Heart right ventricle (tissue), 16 donors: Measurements from ENCODE around the gene BNC2. TPM values are rescaled to one million over a fixed set of nuclear protein-coding genes. Genes with fewer than 3 reads are reported as not detected.
"Not testable (repeated sequence)": the region's sequence is repeated elsewhere in the genome, so short reads cannot be mapped to it uniquely, and the experiment has no call there.

ENCODE experiments used
- ATAC-seq, 8 donors: fragments of 200-7000 bp; cut with Tn5 transposase; one replicate each; pipeline ENCODE4 v1.9.1; 2020; ENCODE audit warnings: mild to moderate bottlenecking in 8 of 8, moderate library complexity in 8 of 8, moderate number of reproducible peaks in 1 of 8
- DNase-seq, 2 donors: peaks; one replicate each; pipeline ENCODE4 v3.0.0-alpha.2; 2020
- H3K27ac ChIP-seq, 10 donors: fragments of 200-600 bp; sonication (generic) in 2 of 10; one replicate each; pipeline versions ENCODE4 v1.5.0 to v1.8.0; 2020 to 2022; ENCODE audit warnings: mild to moderate bottlenecking in 3 of 10
- H3K27me3 ChIP-seq, 7 donors: fragments of 200-600 bp; one replicate each; pipeline ENCODE4 v1.8.0; 2021 to 2022; ENCODE audit warnings: mild to moderate bottlenecking in 2 of 7
- H3K36me3 ChIP-seq, 9 donors: fragments of 200-600 bp; sonication (generic) in 1 of 9; one replicate each; pipeline versions ENCODE4 v1.5.0 to v1.8.0; 2020 to 2022; ENCODE audit warnings: mild to moderate bottlenecking in 2 of 9
- H3K4me1 ChIP-seq, 9 donors: fragments of 200-600 bp; sonication (generic) in 1 of 9; one replicate each; pipeline versions ENCODE4 v1.5.0 to v1.8.0; 2020 to 2022; ENCODE audit warnings: mild to moderate bottlenecking in 4 of 9
- H3K4me3 ChIP-seq, 10 donors: fragments of 200-600 bp; sonication (generic) in 2 of 10; one replicate each; pipeline versions ENCODE4 v1.5.0 to v1.8.0; 2020 to 2022; ENCODE audit warnings: mild to moderate bottlenecking in 7 of 10, moderate library complexity in 2 of 10
- H3K9me3 ChIP-seq, 11 donors: fragments of 200-600 bp in 10 of 11; sonication (generic) in 2 of 11; one replicate each; pipeline versions ENCODE4 v1.5.0 to v1.8.0; 2013 to 2022; ENCODE audit warnings: mild to moderate bottlenecking in 2 of 11, control low read depth in 1 of 11, moderate library complexity in 1 of 11
- CTCF ChIP-seq, 9 donors: fragments of 200-600 bp; sonication (generic) in 2 of 9; IDR thresholded peaks; one replicate each; pipeline versions ENCODE4 v1.5.0 to v1.8.0; 2021 to 2022; ENCODE audit warnings: antibody characterized with exemption in 9 of 9, mild to moderate bottlenecking in 5 of 9, moderate library complexity in 1 of 9
- WGBS, 2 donors: extraction: QIAGEN DNeasy Blood & Tissue Kit; methylation state at CpG; one replicate each; pipeline ENCODE4 v1.1.7; 2013; ENCODE audit warnings: inconsistent platforms in 1 of 2; 5-methylcytosine and 5-hydroxymethylcytosine counted together
- intact Hi-C, 10 donors: fragments of 100-400 bp; cut with DNase I; formaldehyde crosslinking; loops; one replicate each; pipeline versions ENCODE4 v1.11.1 to v1.14.2; 2022
- long read RNA-seq, 3 donors: library from polyadenylated mRNA; unstranded; transcript quantifications; one replicate each; pipeline ENCODE4 v2.0.0, GENCODE V29; 2020 to 2021
- polyA plus RNA-seq, 2 donors: library from polyadenylated mRNA; stranded (reverse); fragments of 200-250 nt; gene quantifications; one replicate each; pipeline ENCODE4 v1.2.3, GENCODE V29; 2013
- total RNA-seq, 10 donors: library from RNA; stranded (reverse); fragmentation: NEBNext Ultra II Directional in 3 of 10; extraction: Animal tissue kit (Norgen Biotek cat#: 25700) in 3 of 10; gene quantifications; one replicate each; pipeline versions ENCODE4 v1.2.1 to v1.2.4, GENCODE V29; 2021 to 2023
- donor health status: Arrhythmogenic right ventricular cardiomyopathy.
- donor health status: ischemic (EF 13 %, LVEDD 7.1; RV severe dilation, severe dysfunction).
- donor health status: healthy with polysubstance abuse.
- donor health status: DM: no; HTN: yes; CAD: no.
- donor health status: DM: no; HTN: no; CAD: no.
- donor health status: ischemic (EF 25% LVEDD 6.9; RV normal size, moderate dysfunction).
- donor health status: ischemic (EF 25% LVEDD 5.7; RV mildly dilated, moderate dysfunction).
- donor health status: healthy.
- donor health status: DM: yes; HTN: yes; CAD: no.
- donor health status: Ischemic cardiomyopathy.
- donor health status: ischemic (EF 35%, LVEDD 5.7; RV mildly dilated, moderate dysfunction).
- donor health status: nonischemic (EF 11% LVEDD 7.7; RV severe dilation, severe dysfunction).
- donor health status: DM: yes; HTN: yes; CAD: no.
- donor health status: PGD.
- donor health status: ischemic (EF 29% LVEDD 5.4; RV normal size, mild dysfunction).
- donor health status: nonischemic (EF 23%, LVEDD 6.1; RV moderate dilation, normal function).

The BNC2 gene
- total RNA-seq: 1 to 10 TPM; 2.2 to 7.3 (median 4.1) TPM
- under 1 TPM; 0.49 to 0.59 TPM for polyA plus RNA-seq
- long read RNA-seq, donor 1, partial matches to known transcripts: 1 of 5 reads
- long read RNA-seq, donor 1, other reads (novel, unspliced or antisense): 4 of 5 reads
- long read RNA-seq, donor 2, partial matches to known transcripts: 0 of 4 reads
- long read RNA-seq, donor 2, other reads (novel, unspliced or antisense): 4 of 4 reads
- long read RNA-seq, donor 3, partial matches to known transcripts: 3 of 7 reads
- long read RNA-seq, donor 3, other reads (novel, unspliced or antisense): 4 of 7 reads

- 1% methylated on average over 46 to 58 of the region's 58 CpGs for WGBS, 2 donors
- peak within 1 kb of the TSS; percentile 39 to 75 (median 64) for H3K4me3 ChIP-seq
Observed at GRCh38 chr9:16870596-16871335, at the start of gene BNC2. Gene BNC2, minus strand, starts transcription at chr9:16870670. Its CDS starts 22 bp downstream, at chr9:16870648.

GRCh38 chr9:16918920-16919319 is 48.5 kb upstream of the BNC2 start:
- WGBS, 2 donors: 51 to 56% methylated on average over 4 of the region's 4 CpGs
- no peak overlapping the region for H3K27ac ChIP-seq
- DNase-seq: no peak
- H3K9me3 ChIP-seq: no peaks in the 10 kb centered on the region
- no peak for TF ChIP-seq CTCF (IDR thresholded peaks at IDR 0.05)
- no peaks in the 10 kb centered on the region for H3K4me1 ChIP-seq
- no peaks in the 10 kb centered on the region for H3K36me3 ChIP-seq
- intact Hi-C loops: no loop called here
- H3K4me3 ChIP-seq: no peak overlapping the region
- no peak for ATAC-seq
- H3K27me3 ChIP-seq: no peaks in the 10 kb centered on the region

More at GRCh38 chr9:16870596-16871335, at the start of gene BNC2:
- Histone ChIP-seq H3K4me1 (peaks cover 0 to 35% (median 22%) of the 10 kb centered on the region in 9 donors), H3K27ac (peak within 1 kb of the TSS; percentile 30 to 87 (median 76)), H3K36me3 (no peaks in the 10 kb centered on the region), H3K27me3 (peaks cover 0 to 75% (median 58%) of the 10 kb centered on the region in 7 donors), H3K9me3 (no peaks in the 10 kb centered on the region)
- DNase-seq (peak; percentile 24 to 47), ATAC-seq (peak; percentile 33 to 77 (median 56))
- TF ChIP-seq CTCF (IDR thresholded peaks at IDR 0.05): peak in 1 of 9 donors; percentile 6
- intact Hi-C loops: no loop called here

- Histone ChIP-seq H3K27me3 (no peaks in the 10 kb centered on the region), H3K9me3 (no peaks in the 10 kb centered on the region), H3K4me3 (no peak overlapping the region), H3K36me3 (no peaks in the 10 kb centered on the region), H3K4me1 (no peaks in the 10 kb centered on the region), H3K27ac (no peak overlapping the region)
- no peak for TF ChIP-seq CTCF (IDR thresholded peaks at IDR 0.05)
- no peak for DNase-seq
- peak in 2 of 8 donors; percentile 23 to 67 for ATAC-seq
- 90 to 95% methylated on average over 6 of the region's 6 CpGs for WGBS, 2 donors
- intact Hi-C loops: no loop called here
Observed at GRCh38 chr9:16915126-16915831, 44.8 kb upstream of the BNC2 start.

- Histone ChIP-seq H3K27ac (no peak overlapping the region), H3K4me1 (no peaks in the 10 kb centered on the region), H3K9me3 (no peaks in the 10 kb centered on the region), H3K27me3 (no peaks in the 10 kb centered on the region), H3K4me3 (no peak overlapping the region), H3K36me3 (no peaks in the 10 kb centered on the region)
- no peak for TF ChIP-seq CTCF (IDR thresholded peaks at IDR 0.05)
- WGBS, 2 donors: 57 to 73% methylated on average over 2 of the region's 2 CpGs
- intact Hi-C loops: no loop called here
- DNase-seq: no peak
- ATAC-seq: no peak
Observed at GRCh38 chr9:16912197-16912596, 41.7 kb upstream of the BNC2 start.

GRCh38 chr9:16908206-16908605 is 37.7 kb upstream of the BNC2 start:
- H3K9me3 ChIP-seq, H3K4me1 ChIP-seq, intact Hi-C loops, H3K4me3 ChIP-seq, H3K27ac ChIP-seq, DNase-seq, H3K36me3 ChIP-seq, H3K27me3 ChIP-seq, ATAC-seq: not testable (repeated sequence)
